K562 (cell line): ENCODE measurements around the gene PREX1.

Source experiments
- CREB1 ChIP-seq, 2 experiments: sonication (generic) in 1 of 2; formaldehyde crosslinking in 1 of 2; IDR thresholded peaks; 2 replicates each; pipeline versions ENCODE4 v1.6.1 to v1.8.0; 2012 to 2022; ENCODE audit warnings: inconsistent platforms in 1 of 2, mild to moderate bottlenecking in 1 of 2, missing genetic modification reagents in 1 of 2, moderate library complexity in 1 of 2
- IRF2 ChIP-seq: sonication (generic); formaldehyde crosslinking; IDR thresholded peaks from 2 replicates; pipeline ENCODE4 v1.8.1; 2022; ENCODE audit warnings: mild to moderate bottlenecking, missing genetic modification reagents
- NFE2 ChIP-seq: IDR thresholded peaks from 2 replicates; pipeline ENCODE4 v1.6.1; 2014; ENCODE audit warnings: antibody characterized with exemption, low read depth
- NRF1 ChIP-seq, 2 experiments: fragments of 450-650 bp; IDR thresholded peaks in 1 of 2; conservative IDR thresholded peaks in 1 of 2; 2 replicates each; pipeline ENCODE4 v1.6.1; 2014; ENCODE audit warnings: mild to moderate bottlenecking in 2 of 2
- POLR2A ChIP-seq: fragments of 450-650 bp; conservative IDR thresholded peaks from 2 replicates; pipeline ENCODE4 v1.6.1; 2016
- TCF7 ChIP-seq: sonication (generic); IDR thresholded peaks from 2 replicates; pipeline ENCODE4 v1.6.1; 2016; ENCODE audit warnings: antibody characterized with exemption, borderline replicate concordance
- TCF7L2 ChIP-seq: fragments of 150-350 bp; IDR thresholded peaks from 2 replicates; pipeline ENCODE4 v1.6.1; 2016; ENCODE audit warnings: low read depth, mild to moderate bottlenecking, low read length, moderate library complexity
- USF1 ChIP-seq: sonication (generic); formaldehyde crosslinking; IDR thresholded peaks from 2 replicates; pipeline ENCODE4 v1.9.0; 2022; ENCODE audit warnings: mild to moderate bottlenecking, missing genetic modification reagents
- ZNF12 ChIP-seq: sonication (generic); formaldehyde crosslinking; IDR thresholded peaks from 2 replicates; pipeline ENCODE4 v1.4.0; 2020; ENCODE audit warnings: mild to moderate bottlenecking, missing genetic modification reagents
- ZNF280B ChIP-seq: fragments of 250-450 bp; sonication (Bioruptor Pico); IDR thresholded peaks from 2 replicates; pipeline ENCODE4 v1.5.1; 2021; ENCODE audit warnings: mild to moderate bottlenecking
- TF ChIP-seq, protein P1 (sequence below), 3 experiments: IDR thresholded peaks in 2 of 3; conservative IDR thresholded peaks in 1 of 3; 2 replicates each; pipeline ENCODE4 v1.5.1; 2011 to 2012; ENCODE audit warnings: low read length in 3 of 3, mild to moderate bottlenecking in 3 of 3, control low read depth in 2 of 3, improper control_type of control experiment in 1 of 3, inconsistent platforms in 1 of 3, low read depth in 1 of 3, mixed read lengths in 1 of 3, moderate library complexity in 1 of 3; ENCODE audit not compliant: insufficient read depth in 2 of 3
- TF ChIP-seq, protein P2 (sequence below): fragments of 450-650 bp; conservative IDR thresholded peaks from 2 replicates; pipeline ENCODE4 v1.6.1; 2016; ENCODE audit warnings: missing genetic modification characterization, low read depth, mild to moderate bottlenecking, control low read depth, missing compliant biosample characterization
- TF ChIP-seq, protein P3 (sequence below), 2 experiments: fragments of 450-650 bp in 1 of 2; sonication (generic) in 1 of 2; formaldehyde crosslinking; conservative IDR thresholded peaks; 2 replicates each; pipeline versions ENCODE4 v1.4.0 to v1.8.1; 2020 to 2022; ENCODE audit warnings: mild to moderate bottlenecking in 1 of 2, missing genetic modification reagents in 1 of 2
- TF ChIP-seq, protein P4 (sequence below): fragments of 450-650 bp; IDR thresholded peaks from 2 replicates; pipeline ENCODE4 v1.6.1; 2017; ENCODE audit warnings: antibody characterized with exemption, mild to moderate bottlenecking

GRCh38 chr20:48864254-48864653 lies 36.5 kb upstream of the PREX1 start:
- TF ChIP-seq ZNF12 (CRISPR knock-in tag), result no peak
- no peak for TF ChIP-seq ZNF280B (CRISPR knock-in tag)
- TF ChIP-seq, protein P1, sequence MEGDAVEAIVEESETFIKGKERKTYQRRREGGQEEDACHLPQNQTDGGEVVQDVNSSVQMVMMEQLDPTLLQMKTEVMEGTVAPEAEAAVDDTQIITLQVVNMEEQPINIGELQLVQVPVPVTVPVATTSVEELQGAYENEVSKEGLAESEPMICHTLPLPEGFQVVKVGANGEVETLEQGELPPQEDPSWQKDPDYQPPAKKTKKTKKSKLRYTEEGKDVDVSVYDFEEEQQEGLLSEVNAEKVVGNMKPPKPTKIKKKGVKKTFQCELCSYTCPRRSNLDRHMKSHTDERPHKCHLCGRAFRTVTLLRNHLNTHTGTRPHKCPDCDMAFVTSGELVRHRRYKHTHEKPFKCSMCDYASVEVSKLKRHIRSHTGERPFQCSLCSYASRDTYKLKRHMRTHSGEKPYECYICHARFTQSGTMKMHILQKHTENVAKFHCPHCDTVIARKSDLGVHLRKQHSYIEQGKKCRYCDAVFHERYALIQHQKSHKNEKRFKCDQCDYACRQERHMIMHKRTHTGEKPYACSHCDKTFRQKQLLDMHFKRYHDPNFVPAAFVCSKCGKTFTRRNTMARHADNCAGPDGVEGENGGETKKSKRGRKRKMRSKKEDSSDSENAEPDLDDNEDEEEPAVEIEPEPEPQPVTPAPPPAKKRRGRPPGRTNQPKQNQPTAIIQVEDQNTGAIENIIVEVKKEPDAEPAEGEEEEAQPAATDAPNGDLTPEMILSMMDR (IDR thresholded peaks at IDR 0.05 in 2 of 3, conservative IDR thresholded peaks at IDR 0.05 in 1 of 3; ENCODE audit: insufficient read depth in 2 of 3, low read depth in 1 of 3, low read length in 3 of 3), result no peak
- TF ChIP-seq, protein P2, sequence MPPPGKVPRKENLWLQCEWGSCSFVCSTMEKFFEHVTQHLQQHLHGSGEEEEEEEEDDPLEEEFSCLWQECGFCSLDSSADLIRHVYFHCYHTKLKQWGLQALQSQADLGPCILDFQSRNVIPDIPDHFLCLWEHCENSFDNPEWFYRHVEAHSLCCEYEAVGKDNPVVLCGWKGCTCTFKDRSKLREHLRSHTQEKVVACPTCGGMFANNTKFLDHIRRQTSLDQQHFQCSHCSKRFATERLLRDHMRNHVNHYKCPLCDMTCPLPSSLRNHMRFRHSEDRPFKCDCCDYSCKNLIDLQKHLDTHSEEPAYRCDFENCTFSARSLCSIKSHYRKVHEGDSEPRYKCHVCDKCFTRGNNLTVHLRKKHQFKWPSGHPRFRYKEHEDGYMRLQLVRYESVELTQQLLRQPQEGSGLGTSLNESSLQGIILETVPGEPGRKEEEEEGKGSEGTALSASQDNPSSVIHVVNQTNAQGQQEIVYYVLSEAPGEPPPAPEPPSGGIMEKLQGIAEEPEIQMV (tag), result no peak
- TF ChIP-seq, protein P3, sequence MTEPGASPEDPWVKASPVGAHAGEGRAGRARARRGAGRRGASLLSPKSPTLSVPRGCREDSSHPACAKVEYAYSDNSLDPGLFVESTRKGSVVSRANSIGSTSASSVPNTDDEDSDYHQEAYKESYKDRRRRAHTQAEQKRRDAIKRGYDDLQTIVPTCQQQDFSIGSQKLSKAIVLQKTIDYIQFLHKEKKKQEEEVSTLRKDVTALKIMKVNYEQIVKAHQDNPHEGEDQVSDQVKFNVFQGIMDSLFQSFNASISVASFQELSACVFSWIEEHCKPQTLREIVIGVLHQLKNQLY (CRISPR knock-in tag; conservative IDR thresholded peaks at IDR 0.05), result no peak
- TF ChIP-seq TCF7L2, result no peak
- TF ChIP-seq, protein P4, sequence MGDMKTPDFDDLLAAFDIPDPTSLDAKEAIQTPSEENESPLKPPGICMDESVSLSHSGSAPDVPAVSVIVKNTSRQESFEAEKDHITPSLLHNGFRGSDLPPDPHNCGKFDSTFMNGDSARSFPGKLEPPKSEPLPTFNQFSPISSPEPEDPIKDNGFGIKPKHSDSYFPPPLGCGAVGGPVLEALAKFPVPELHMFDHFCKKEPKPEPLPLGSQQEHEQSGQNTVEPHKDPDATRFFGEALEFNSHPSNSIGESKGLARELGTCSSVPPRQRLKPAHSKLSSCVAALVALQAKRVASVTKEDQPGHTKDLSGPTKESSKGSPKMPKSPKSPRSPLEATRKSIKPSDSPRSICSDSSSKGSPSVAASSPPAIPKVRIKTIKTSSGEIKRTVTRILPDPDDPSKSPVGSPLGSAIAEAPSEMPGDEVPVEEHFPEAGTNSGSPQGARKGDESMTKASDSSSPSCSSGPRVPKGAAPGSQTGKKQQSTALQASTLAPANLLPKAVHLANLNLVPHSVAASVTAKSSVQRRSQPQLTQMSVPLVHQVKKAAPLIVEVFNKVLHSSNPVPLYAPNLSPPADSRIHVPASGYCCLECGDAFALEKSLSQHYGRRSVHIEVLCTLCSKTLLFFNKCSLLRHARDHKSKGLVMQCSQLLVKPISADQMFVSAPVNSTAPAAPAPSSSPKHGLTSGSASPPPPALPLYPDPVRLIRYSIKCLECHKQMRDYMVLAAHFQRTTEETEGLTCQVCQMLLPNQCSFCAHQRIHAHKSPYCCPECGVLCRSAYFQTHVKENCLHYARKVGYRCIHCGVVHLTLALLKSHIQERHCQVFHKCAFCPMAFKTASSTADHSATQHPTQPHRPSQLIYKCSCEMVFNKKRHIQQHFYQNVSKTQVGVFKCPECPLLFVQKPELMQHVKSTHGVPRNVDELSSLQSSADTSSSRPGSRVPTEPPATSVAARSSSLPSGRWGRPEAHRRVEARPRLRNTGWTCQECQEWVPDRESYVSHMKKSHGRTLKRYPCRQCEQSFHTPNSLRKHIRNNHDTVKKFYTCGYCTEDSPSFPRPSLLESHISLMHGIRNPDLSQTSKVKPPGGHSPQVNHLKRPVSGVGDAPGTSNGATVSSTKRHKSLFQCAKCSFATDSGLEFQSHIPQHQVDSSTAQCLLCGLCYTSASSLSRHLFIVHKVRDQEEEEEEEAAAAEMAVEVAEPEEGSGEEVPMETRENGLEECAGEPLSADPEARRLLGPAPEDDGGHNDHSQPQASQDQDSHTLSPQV, result no peak
- no peak for TF ChIP-seq IRF2
- no peak for TF ChIP-seq TCF7
- no peak for TF ChIP-seq USF1
- TF ChIP-seq NFE2, result no peak
- no peak for TF ChIP-seq POLR2A
- no peak for TF ChIP-seq NRF1 (conservative IDR thresholded peaks at IDR 0.05 in 1 of 2, IDR thresholded peaks at IDR 0.05 in 1 of 2)
- TF ChIP-seq CREB1 (IDR thresholded peaks at IDR 0.05), result no peak
- no peak for TF ChIP-seq CREB1 (CRISPR knock-in tag; IDR thresholded peaks at IDR 0.05)
